Transverse colon (tissue), 3 donors: ENCODE results near the gene ALDOC.

Experiments used
- EP300 ChIP-seq: sonication (generic); formaldehyde crosslinking; IDR thresholded peaks from one replicate; pipeline ENCODE4 v1.6.1; 2017; ENCODE audit warnings: antibody characterized with exemption, low read depth
- POLR2A ChIP-seq: fragments of 450-650 bp; IDR thresholded peaks from one replicate; pipeline ENCODE4 v1.6.1; 2016; ENCODE audit warnings: antibody characterized with exemption, mild to moderate bottlenecking, moderate library complexity
- TF ChIP-seq, protein P1 (sequence below), 5 experiments: fragments of 200-600 bp in 3 of 5; fragments of 450-650 bp in 2 of 5; sonication (generic) in 3 of 5; IDR thresholded peaks; 1 replicate in 2 of 5; 2 replicates in 3 of 5; pipeline ENCODE4 v1.5.1; 2016 to 2017; ENCODE audit warnings: antibody characterized with exemption in 5 of 5, inconsistent platforms in 3 of 5, mild to moderate bottlenecking in 2 of 5, moderate library complexity in 1 of 5

DNA sequence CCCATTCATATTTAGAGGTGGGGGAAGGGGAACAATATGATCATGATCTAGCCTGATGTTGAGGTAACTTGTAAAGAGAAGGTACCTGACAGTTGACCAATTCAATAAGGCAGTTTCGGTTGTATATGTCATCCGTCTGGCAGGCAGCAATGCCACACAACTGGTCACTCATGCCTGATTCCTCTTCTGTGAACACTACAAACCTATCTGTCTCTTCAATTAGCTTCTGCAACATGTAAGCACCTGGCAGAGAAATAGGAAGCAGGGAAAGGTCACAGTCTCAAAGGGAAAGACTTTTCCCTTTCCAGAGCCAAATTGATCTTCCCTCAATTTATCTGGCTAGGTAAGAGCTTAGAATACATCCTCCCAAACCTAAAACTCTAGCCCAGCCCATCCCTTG lies 47.5 kb upstream of the ALDOC start:
- TF ChIP-seq, protein P1, sequence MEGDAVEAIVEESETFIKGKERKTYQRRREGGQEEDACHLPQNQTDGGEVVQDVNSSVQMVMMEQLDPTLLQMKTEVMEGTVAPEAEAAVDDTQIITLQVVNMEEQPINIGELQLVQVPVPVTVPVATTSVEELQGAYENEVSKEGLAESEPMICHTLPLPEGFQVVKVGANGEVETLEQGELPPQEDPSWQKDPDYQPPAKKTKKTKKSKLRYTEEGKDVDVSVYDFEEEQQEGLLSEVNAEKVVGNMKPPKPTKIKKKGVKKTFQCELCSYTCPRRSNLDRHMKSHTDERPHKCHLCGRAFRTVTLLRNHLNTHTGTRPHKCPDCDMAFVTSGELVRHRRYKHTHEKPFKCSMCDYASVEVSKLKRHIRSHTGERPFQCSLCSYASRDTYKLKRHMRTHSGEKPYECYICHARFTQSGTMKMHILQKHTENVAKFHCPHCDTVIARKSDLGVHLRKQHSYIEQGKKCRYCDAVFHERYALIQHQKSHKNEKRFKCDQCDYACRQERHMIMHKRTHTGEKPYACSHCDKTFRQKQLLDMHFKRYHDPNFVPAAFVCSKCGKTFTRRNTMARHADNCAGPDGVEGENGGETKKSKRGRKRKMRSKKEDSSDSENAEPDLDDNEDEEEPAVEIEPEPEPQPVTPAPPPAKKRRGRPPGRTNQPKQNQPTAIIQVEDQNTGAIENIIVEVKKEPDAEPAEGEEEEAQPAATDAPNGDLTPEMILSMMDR (IDR thresholded peaks at IDR 0.05) = no peak
- TF ChIP-seq POLR2A = no peak
- TF ChIP-seq EP300 = no peak
